Spleen (tissue), 7 donors: ENCODE results near the gene PAQR6.

Source experiments
- CTCF ChIP-seq, 11 experiments: fragments of 200-600 bp in 7 of 11; fragments of 450-650 bp in 4 of 11; sonication (generic) in 4 of 11; IDR thresholded peaks in 8 of 11; conservative IDR thresholded peaks in 3 of 11; 1 replicate in 7 of 11; 2 replicates in 4 of 11; pipeline versions ENCODE4 v1.4.0 to v1.8.0; 2016 to 2021; ENCODE audit warnings: antibody characterized with exemption in 11 of 11, inconsistent platforms in 4 of 11, mild to moderate bottlenecking in 1 of 11
- POLR2A ChIP-seq, 3 donors: fragments of 450-650 bp; IDR thresholded peaks; one replicate each; pipeline ENCODE4 v1.5.1; 2017; ENCODE audit warnings: antibody characterized with exemption in 3 of 3, mild to moderate bottlenecking in 1 of 3
- donor health status: DM: no; HTN: no; CAD: no; lungs with moderate emphysema.
- donor health status: DM: no; HTN: no; CAD: no.
- donor health status: DM: no; HTN: no; CAD: no.

DNA sequence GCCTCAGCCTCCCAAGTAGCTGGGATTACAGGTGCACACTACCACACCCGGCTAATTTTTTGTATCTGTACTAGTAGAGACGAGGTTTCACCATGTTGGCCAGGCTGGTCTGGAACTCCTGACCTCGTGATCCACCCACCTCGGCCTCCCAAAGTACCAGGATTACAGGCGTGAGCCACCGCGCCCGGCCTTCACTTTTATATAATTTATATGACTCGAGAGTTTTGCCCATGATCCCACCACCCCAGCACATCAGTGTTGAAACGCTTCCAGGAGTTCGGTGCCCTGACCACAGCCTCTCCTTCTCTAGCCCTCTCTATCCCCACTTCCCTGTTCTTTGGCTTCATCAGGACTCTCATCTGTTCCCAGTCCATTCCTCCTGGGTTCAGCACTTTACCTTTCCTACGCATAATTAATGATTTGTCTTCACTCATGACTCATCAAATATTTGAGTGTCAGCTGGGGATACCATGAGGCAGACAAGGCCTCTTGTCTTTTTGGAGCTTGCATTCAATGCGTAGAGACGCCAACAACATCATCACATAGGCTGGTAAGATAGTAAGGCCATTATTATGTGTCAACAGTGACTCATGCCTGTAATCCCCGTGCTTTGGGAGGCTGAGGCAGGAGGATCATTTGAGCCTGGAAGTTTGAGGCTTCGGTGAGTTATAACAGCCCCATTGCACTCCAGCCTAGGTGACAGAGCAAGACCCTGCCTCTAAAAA, 33.7 kb downstream of the PAQR6 start:
- TF ChIP-seq POLR2A (IDR thresholded peaks at IDR 0.05), result no peak
- no peak for TF ChIP-seq CTCF (IDR thresholded peaks at IDR 0.05 in 8 of 11, conservative IDR thresholded peaks at IDR 0.05 in 3 of 11)
